ENCODE data around the gene SPON1. TPM values are rescaled to one million over a fixed set of nuclear protein-coding genes. Genes with fewer than 3 reads are reported as not detected.

Gene SPON1
- total RNA-seq, 1 experiment from 2014 or later, result 0.10 TPM

GRCh38 chr11:14264966-14265365, 302.4 kb downstream of the SPON1 start:
- H3K27me3 ChIP-seq (ENCODE audit: control insufficient read depth, insufficient read depth, low read length), result no peaks in the 10 kb centered on the region
- DNase-seq (ENCODE audit: low read depth, low spot score), result no peak
- no peak for ATAC-seq
- H3K27ac ChIP-seq (ENCODE audit: low read length), result no peak overlapping the region
- ChIA-PET POLR2A (no interaction called here), CTCF (no interaction called here)
- BruUV-seq (replicated peaks), result no TSS peak
- intact Hi-C loops (cut with micrococcal nuclease; ENCODE audit: unreplicated experiment), result no loop called here
- no peak overlapping the region for H3K4me3 ChIP-seq (ENCODE audit: low read depth in 2 of 2, low read length in 2 of 2)
- no peak for TF ChIP-seq TCF7L2 (IDR thresholded peaks at IDR 0.05; ENCODE audit: low read depth, low read length)
- TF ChIP-seq POLR2AphosphoS5 (IDR thresholded peaks at IDR 0.05; ENCODE audit: low read depth, low read length), result no peak
- TF ChIP-seq CTCF (IDR thresholded peaks at IDR 0.05), result no peak
- no peak for TF ChIP-seq REST (IDR thresholded peaks at IDR 0.05; ENCODE audit: insufficient read depth in 1 of 2, low read depth in 2 of 2, low read length in 1 of 2)
- no peak for TF ChIP-seq SIN3A (IDR thresholded peaks at IDR 0.05; ENCODE audit: borderline replicate concordance, insufficient read depth, low read depth, low read length)
- no peaks in the 10 kb centered on the region for H3K9me3 ChIP-seq (ENCODE audit: control insufficient read depth, insufficient read depth, low read depth, low read length)
- in situ Hi-C loops (cut with HindIII; ENCODE audit: low pct_unique_long_range_greater_than_20kb, low sequenced_read_pairs), result no loop called here
- H3K36me3 ChIP-seq (ENCODE audit: control insufficient read depth, insufficient read depth, low read length), result no peaks in the 10 kb centered on the region
- no peaks in the 10 kb centered on the region for H3K4me1 ChIP-seq (ENCODE audit: control insufficient read depth, insufficient read depth, low read length)

GRCh38 chr11:14266622-14267021, 304.1 kb downstream of the SPON1 start:
- Histone ChIP-seq H3K9me3 (ENCODE audit: control insufficient read depth, insufficient read depth, low read depth, low read length) (no peaks in the 10 kb centered on the region), H3K36me3 (ENCODE audit: control insufficient read depth, insufficient read depth, low read length) (no peaks in the 10 kb centered on the region), H3K4me3 (ENCODE audit: low read depth in 2 of 2, low read length in 2 of 2) (no peak overlapping the region), H3K4me1 (ENCODE audit: control insufficient read depth, insufficient read depth, low read length) (no peaks in the 10 kb centered on the region), H3K27me3 (ENCODE audit: control insufficient read depth, insufficient read depth, low read length) (no peaks in the 10 kb centered on the region), H3K27ac (ENCODE audit: low read length) (no peak overlapping the region)
- in situ Hi-C loops (cut with HindIII; ENCODE audit: low pct_unique_long_range_greater_than_20kb, low sequenced_read_pairs), result no loop called here
- no TSS peak for BruUV-seq (replicated peaks)
- ATAC-seq (no peak), DNase-seq (ENCODE audit: low read depth, low spot score) (no peak)
- TF ChIP-seq CTCF (IDR thresholded peaks at IDR 0.05) (no peak), SIN3A (IDR thresholded peaks at IDR 0.05; ENCODE audit: borderline replicate concordance, insufficient read depth, low read depth, low read length) (no peak), REST (IDR thresholded peaks at IDR 0.05; ENCODE audit: insufficient read depth in 1 of 2, low read depth in 2 of 2, low read length in 1 of 2) (no peak), TCF7L2 (IDR thresholded peaks at IDR 0.05; ENCODE audit: low read depth, low read length) (no peak), POLR2AphosphoS5 (IDR thresholded peaks at IDR 0.05; ENCODE audit: low read depth, low read length) (no peak)
- CTCF ChIA-PET, result no interaction called here
- intact Hi-C loops (cut with micrococcal nuclease; ENCODE audit: unreplicated experiment), result no loop called here
- POLR2A ChIA-PET, result no interaction called here
